ENCODE results near the gene NUDT3.

GRCh38 chr6:34249469-34250261 lies 142.8 kb downstream of the NUDT3 start:
- TF ChIP-seq CTCF (IDR thresholded peaks at IDR 0.05; ENCODE audit: low read depth, low read length, missing input control), result no peak
- no peak for TF ChIP-seq YY1 (IDR thresholded peaks at IDR 0.05)
- TF ChIP-seq MAX (IDR thresholded peaks at IDR 0.05), result no peak
- TF ChIP-seq REST (IDR thresholded peaks at IDR 0.05), result no peak
- no peak for TF ChIP-seq GABPA (IDR thresholded peaks at IDR 0.05 in 1 of 2, conservative IDR thresholded peaks at IDR 0.05 in 1 of 2)
- no peak for TF ChIP-seq RXRA (IDR thresholded peaks at IDR 0.05)
- TF ChIP-seq TAF1 (conservative IDR thresholded peaks at IDR 0.05), result no peak
- TF ChIP-seq SP1 (IDR thresholded peaks at IDR 0.05), result no peak
- TF ChIP-seq RAD21 (IDR thresholded peaks at IDR 0.05), result no peak
- TF ChIP-seq JUND (IDR thresholded peaks at IDR 0.05), result no peak
- no peak for TF ChIP-seq EGR1 (IDR thresholded peaks at IDR 0.05; ENCODE audit: low read depth in 2 of 2)
- no peak for TF ChIP-seq NR2F2 (IDR thresholded peaks at IDR 0.05)
- TF ChIP-seq ZBTB33 (IDR thresholded peaks at IDR 0.05), result no peak
